ENCODE measurements around the gene EXOC4. TPM values are rescaled to one million over a fixed set of nuclear protein-coding genes. Genes with fewer than 3 reads are reported as not detected.
A peak's percentile ranks its signal among the peaks of the same experiment; 100 is the strongest.

EXOC4 gene
- total and polyA plus RNA-seq, 12 donors: 7.5 to 41.7 (median 34.6) TPM

DNA sequence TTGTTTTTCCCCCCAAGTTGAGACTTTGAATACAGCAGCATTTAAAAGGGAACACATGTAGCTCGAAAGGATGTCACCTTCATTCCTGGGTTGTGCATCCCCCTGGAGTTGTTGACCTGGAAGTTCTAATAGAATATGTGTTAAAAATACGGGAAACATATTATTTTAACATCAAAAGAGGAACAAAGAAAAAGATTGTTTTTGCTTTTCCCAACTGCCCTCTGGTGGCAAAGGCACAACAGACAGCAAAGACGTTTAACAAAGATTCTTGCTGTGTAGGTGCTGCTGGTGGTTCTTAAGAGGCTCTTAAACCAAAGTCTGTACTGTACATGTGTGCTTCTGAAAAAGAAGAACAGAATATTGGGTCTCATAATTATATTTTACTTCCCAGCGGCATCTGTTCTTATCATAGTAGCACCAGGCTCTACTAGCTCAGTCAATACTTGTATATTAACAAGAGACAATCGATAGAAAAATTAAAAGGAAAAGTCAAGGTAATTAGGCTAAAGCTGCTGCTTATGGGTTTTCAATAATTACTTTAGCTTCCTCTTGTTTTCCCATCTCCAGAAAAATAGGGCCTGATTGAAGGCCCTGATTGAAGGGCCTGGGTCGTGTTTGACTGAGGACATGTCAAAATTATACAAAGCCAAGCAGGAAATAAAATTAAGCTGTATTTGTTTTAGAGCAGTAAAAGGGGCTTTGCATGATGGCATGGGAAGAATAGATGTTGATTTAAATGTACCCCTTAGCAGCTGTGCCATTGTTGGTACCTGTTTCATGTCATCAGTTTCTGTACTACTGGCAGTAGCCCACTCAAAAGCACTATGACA, 490.0 kb downstream of the EXOC4 start:
- Histone ChIP-seq H3K9me3 (no peaks in the 10 kb centered on the region), H3K27ac (no peak overlapping the region), H3K4me1 (no peaks in the 10 kb centered on the region), H3K36me3 (no peaks in the 10 kb centered on the region), H3K4me3 (no peak overlapping the region), H3K27me3 (no peaks in the 10 kb centered on the region)
- DNase-seq (no peak), ATAC-seq (no peak)
- WGBS, 2 donors: 77 to 80% methylated on average over 6 of the region's 6 CpGs
- intact Hi-C loops (cut with DNase I): no loop called here
- TF ChIP-seq, protein P1, sequence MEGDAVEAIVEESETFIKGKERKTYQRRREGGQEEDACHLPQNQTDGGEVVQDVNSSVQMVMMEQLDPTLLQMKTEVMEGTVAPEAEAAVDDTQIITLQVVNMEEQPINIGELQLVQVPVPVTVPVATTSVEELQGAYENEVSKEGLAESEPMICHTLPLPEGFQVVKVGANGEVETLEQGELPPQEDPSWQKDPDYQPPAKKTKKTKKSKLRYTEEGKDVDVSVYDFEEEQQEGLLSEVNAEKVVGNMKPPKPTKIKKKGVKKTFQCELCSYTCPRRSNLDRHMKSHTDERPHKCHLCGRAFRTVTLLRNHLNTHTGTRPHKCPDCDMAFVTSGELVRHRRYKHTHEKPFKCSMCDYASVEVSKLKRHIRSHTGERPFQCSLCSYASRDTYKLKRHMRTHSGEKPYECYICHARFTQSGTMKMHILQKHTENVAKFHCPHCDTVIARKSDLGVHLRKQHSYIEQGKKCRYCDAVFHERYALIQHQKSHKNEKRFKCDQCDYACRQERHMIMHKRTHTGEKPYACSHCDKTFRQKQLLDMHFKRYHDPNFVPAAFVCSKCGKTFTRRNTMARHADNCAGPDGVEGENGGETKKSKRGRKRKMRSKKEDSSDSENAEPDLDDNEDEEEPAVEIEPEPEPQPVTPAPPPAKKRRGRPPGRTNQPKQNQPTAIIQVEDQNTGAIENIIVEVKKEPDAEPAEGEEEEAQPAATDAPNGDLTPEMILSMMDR (IDR thresholded peaks at IDR 0.05): peak in 7 of 9 donors; percentile 24 to 51 (median 34)

DNA sequence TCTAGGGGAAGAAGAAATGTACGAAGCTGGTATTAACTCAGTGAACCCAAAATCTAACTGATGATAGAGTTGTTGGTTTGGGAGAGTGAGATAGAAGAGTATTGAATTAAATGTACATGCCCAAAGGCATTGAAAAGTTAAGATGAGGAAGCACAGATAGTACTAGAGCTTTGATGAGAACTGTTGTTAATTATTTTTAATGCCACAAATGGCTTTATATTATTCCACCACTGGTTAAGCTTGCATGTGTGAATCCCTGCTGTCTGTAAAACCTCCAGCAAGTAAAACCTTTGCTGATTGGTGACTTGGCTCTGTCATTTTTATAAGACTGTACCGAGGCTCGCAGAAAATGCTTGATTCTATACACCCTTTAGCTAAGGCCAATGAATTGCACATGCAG, 491.6 kb downstream of the EXOC4 start:
- Histone ChIP-seq H3K27me3 (no peaks in the 10 kb centered on the region), H3K4me3 (no peak overlapping the region), H3K9me3 (no peaks in the 10 kb centered on the region), H3K4me1 (no peaks in the 10 kb centered on the region), H3K27ac (no peak overlapping the region), H3K36me3 (no peaks in the 10 kb centered on the region)
- ATAC-seq (no peak), DNase-seq (no peak)
- TF ChIP-seq, protein P1 (IDR thresholded peaks at IDR 0.05): no peak
- intact Hi-C loops (cut with DNase I): no loop called here
- 94 to 96% methylated on average over 3 of the region's 3 CpGs for WGBS, 2 donors

DNA sequence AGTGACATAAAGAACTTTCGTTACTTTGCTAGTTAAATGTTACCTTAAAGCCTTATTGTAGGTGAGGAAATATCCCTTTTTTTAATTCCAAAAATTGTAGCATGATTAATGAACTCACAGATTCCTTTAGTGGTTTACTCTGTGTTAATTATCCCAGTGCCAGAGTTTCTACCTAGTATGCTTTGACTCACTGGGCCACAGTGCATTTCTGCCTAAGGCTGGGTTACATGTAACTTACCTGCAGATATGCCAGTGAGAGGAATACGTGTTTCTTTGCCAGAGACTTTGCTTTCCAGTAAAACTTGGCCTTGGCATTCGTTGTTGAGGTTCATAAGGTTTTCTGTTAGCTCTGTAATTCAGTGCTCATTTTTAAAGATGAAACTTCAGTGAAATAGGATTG, 493.4 kb downstream of the EXOC4 start:
- 77 to 92% methylated on average over 3 of the region's 3 CpGs for WGBS, 2 donors
- ATAC-seq (no peak), DNase-seq (no peak)
- intact Hi-C loops (cut with DNase I): no loop called here
- TF ChIP-seq, protein P1 (IDR thresholded peaks at IDR 0.05): no peak
- no peaks in the 10 kb centered on the region for H3K9me3 ChIP-seq
- no peak overlapping the region for H3K4me3 ChIP-seq
- no peaks in the 10 kb centered on the region for H3K4me1 ChIP-seq
- H3K27me3 ChIP-seq: no peaks in the 10 kb centered on the region
- no peak overlapping the region for H3K27ac ChIP-seq
- no peaks in the 10 kb centered on the region for H3K36me3 ChIP-seq

DNA sequence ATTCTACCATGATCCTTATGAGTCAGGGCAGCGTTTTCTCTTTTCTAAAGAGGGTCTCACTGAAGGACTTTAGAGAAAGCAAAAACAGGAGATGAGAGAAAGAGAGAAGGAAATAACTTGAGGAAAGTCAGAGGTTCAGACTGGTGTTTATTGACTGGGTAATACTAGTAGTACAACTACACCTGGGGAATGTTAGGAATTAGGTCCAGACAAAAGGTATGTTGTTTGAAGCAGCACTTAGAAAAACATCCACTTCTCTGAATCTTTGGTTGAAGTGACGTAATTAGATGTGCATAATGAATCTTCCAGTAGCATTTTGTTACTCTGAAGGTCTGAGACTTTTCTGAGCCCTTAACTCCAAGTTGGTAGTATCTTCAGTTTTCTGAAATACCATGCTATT, 494.0 kb downstream of the EXOC4 start:
- intact Hi-C loops (cut with DNase I): no loop called here
- TF ChIP-seq, protein P1 (IDR thresholded peaks at IDR 0.05): no peak

More for the DNA sequence above, 494.0 kb downstream of the EXOC4 start:
- Histone ChIP-seq H3K4me1 (no peaks in the 10 kb centered on the region), H3K4me3 (no peak overlapping the region), H3K27me3 (no peaks in the 10 kb centered on the region), H3K36me3 (no peaks in the 10 kb centered on the region), H3K27ac (no peak overlapping the region), H3K9me3 (no peaks in the 10 kb centered on the region)
- no peak for ATAC-seq
- no peak for DNase-seq
- 48 to 50% methylated on average over 2 of the region's 2 CpGs for WGBS, 2 donors

Data from heart right ventricle (tissue), 16 donors.